ENCODE results near the gene ATP1B4.

The ATP1B4 gene

DNA sequence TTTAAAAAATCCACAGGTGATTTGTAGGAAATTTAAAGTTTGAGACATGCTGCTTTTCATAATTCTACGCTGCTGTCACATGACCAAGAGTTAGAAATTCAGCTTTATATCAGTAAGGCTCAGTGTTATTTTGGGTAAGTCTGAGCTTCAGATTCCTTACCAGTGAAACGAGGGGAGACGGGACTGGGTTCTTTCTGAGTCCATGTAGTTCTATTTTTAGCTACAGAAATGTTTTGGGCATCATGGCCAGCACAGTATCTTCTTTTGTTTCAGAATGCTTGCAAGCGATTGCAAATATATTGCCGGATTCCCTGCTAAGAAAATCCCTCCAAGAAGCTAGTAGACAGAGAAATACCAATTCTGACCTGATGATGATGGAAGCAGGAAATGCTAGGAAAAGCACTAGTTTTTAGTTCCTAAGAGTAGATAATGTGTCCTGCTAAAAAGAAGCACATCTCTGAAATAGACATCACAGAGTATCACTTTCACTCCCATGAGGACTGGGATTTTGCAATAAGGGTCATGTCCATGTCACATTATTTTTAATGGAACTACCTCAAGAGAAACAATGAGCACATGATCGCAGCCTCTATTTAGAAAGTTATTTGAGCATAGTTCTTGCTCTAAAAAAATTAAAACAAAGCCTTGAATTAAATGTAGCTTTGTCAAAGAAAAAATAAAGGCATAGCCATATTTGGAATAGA is 10.9 kb downstream of the ATP1B4 start:
- DNase-seq (ENCODE audit: low read depth in 2 of 2, low spot score in 1 of 2) = no peak

DNA sequence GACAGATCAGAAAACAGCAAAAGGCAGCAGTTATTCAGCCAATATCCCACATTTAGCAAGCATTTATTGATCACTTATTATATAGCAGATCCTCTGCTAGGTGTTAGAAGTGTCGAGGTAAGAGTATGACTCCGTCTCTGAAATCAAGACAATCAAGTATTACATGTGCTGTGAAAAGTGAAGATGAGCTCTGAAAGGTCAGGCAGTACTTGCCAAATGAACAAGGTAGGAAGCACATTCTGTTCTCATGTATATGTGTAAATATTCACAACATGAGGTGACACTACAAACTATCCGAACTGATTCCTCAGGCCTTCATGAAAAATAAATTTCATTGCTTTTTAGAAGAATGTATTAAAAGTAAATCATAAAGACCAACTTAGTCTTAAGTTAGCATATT is 15.3 kb downstream of the ATP1B4 start:
- no peak for DNase-seq (ENCODE audit: low read depth in 2 of 2, low spot score in 1 of 2)

DNA sequence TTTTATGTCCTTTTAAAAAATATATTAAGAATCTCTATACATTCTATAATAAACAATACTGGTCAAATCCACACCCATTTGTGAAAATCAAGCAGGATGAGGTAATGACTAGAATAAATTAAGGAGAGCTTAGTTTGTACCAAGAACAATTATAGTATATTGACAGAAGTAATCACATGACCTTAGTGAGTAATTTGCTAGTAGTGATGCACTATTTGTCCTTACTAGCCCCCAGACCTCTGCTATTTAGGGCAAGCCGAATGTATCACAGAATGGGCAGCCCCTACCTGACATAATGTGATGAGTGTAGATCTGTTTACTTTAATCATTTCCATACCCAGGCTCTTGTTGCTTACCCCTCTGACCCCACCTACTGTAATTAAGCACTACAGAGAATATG is 15.8 kb downstream of the ATP1B4 start:
- DNase-seq (ENCODE audit: low read depth in 2 of 2, low spot score in 1 of 2) = no peak

GRCh38 chrX:120378570-120378969 is 16.7 kb downstream of the ATP1B4 start:
- no peak for DNase-seq (ENCODE audit: low read depth in 2 of 2, low spot score in 1 of 2)

DNA sequence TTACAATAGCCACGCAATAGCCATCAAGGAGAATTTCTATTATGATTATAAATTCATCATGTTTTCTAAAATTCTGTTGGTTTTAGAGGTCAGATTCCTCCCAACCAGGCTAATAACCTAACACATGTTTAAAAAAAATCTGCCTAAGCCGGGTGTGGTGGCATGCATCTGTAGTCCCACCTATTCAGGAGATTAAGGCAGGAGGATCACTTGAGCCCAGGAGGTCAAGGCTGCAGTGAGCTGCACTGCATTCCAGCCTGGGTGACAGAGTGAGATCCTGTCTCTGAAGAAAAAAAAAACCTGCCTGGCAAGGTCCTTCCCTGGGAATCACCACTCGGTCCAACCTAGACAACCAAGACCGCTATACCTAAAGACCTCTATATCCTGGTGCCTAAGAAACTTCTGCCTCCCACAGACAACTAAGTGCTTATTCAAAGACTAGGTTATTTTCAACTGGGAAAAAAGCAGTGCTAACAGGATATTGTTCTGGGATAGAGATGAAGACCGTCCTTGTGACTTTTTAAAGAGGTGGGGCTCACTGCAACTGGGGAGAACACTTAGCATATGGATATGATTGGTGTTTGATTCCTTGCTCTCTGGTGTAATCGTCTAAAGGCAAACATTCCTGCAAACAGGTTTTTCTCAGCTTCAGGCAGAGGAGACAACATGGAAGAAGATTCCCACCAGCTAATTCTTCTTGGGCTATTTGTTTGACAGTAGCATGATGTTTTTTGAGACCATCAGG is 18.2 kb downstream of the ATP1B4 start:
- DNase-seq (ENCODE audit: low read depth in 2 of 2, low spot score in 1 of 2) = no peak

DNA sequence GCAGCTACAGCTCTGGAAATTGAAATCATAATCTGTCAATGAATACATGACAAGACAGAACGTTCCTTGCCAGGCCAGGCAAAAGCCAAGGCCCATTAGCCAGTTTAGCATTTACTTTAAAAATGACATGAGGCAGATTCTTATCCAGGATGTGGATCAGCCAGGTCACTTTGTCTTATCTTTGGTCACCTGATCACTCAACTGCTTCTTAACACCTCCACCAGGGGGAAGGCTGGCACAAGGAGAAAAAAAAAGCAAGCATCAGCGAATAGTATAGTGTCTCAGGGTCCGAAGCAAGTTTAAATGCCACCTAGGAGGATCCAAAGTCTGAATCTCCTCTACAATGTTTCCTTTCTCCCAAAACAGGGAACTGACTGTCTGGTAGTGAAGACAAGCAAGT is 18.8 kb downstream of the ATP1B4 start:
- DNase-seq (ENCODE audit: low read depth in 2 of 2, low spot score in 1 of 2) = no peak

- no peak for DNase-seq (ENCODE audit: low read depth in 2 of 2, low spot score in 1 of 2)
Observed at GRCh38 chrX:120401301-120401700, 39.4 kb downstream of the ATP1B4 start.

GRCh38 chrX:120402369-120402768 is 40.5 kb downstream of the ATP1B4 start:
- no peak for DNase-seq (ENCODE audit: low read depth in 2 of 2, low spot score in 1 of 2)

DNA sequence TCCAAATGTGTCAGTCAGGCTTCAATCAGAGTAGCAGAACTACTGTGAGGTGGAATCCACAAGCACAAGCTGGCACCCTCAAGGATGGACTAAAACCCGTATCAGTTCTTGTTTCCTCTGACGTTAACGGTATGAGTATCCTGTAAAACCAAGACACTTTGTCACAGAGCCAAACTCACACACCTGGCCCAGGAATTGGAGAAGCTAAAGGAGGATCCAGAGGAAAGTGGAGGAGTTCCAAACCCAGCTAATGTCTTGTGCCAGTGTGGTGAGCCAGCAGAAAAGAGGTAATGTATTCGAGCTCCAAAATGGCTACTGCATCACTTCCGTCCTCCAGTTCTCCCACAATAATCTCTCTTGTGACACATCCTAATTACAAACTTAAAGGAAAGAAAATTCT is 44.7 kb downstream of the ATP1B4 start:
- no peak for DNase-seq (ENCODE audit: low read depth in 2 of 2, low spot score in 1 of 2)

DNA sequence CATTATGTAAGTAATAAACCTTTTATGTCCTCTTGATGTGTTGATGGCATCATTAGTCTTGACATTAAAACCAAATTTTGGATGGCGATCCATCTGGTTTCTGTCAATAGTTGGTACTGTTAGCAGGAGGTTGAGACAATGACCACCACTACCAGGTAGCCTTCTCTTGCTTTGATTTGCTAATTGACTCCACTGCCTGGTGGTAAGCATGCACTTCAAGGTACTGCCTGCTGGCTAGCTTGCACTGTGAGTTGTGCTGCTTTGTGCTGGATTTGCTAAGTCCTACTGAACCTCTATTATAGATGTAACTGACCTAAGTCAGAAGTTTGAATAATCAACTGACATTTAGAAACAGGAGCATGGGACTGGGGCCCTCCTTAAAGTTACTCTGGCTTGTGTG is 46.3 kb downstream of the ATP1B4 start:
- DNase-seq (ENCODE audit: low read depth in 2 of 2, low spot score in 1 of 2) = no peak

- no peak for DNase-seq (ENCODE audit: low read depth in 2 of 2, low spot score in 1 of 2)
Observed at GRCh38 chrX:120419463-120419862, 57.6 kb downstream of the ATP1B4 start.

DNA sequence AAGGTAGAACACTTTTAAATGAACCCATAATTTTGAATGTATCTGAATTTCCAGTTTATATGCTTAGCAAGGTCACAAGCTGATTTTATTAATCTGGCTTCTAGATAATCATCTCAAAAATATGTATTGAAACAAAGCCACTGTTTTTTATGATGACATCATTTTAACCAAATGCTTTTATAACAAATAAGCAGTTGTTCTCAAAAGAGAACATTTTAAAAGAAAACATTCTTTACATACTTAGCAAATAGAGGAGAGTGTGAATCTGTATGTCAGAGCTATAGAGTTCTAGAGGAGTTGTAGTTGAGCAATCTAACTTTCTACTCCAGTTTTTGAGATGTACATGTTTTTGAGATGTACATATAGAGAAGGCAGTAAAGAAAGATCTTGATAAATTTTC is 64.7 kb downstream of the ATP1B4 start:
- DNase-seq (ENCODE audit: low read depth in 2 of 2, low spot score in 1 of 2) = no peak

DNA sequence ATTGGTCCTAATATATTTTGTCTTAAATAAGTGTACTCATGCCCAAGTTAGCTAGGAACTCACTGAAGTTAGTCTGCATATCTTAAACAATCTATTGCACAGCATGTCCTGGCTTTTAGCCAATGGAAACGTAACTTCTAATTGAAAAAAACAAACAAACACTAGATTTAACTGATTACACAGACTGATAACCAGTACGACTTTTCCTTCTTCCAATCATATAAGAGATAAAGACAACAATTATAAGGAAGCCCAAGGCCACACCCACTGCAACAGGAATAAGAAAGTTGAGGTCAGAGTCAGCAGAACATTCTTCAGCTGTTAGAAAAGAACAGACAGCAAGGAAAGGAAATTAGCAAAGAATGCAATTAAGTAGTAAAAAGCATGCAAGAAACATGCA is 66.4 kb downstream of the ATP1B4 start:
- no peak for DNase-seq (ENCODE audit: low read depth in 2 of 2, low spot score in 1 of 2)

GRCh38 chrX:120429776-120430540 is 68.1 kb downstream of the ATP1B4 start:
- DNase-seq (ENCODE audit: low read depth in 2 of 2, low spot score in 1 of 2) = no peak
